ENCODE measurements around the gene ANKFN1.

ANKFN1 gene

DNA sequence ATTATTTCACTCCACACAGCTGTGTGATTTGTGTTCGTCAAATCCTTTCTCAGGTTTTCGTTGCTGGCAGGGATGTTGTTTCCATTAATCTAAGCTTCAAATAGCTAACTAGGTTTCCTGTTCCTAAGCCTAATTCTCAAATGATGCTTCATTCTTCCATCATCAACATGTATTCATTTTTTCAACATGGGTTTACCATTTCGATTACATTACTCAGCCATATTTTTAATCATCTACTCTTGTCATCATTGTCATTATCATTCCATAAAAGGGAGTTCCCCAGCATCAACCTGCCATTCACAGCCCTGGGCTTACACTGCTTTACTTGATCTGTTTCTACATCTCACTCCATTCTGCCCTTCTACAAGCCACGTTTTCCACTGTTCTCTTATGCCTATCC, 33.3 kb upstream of the ANKFN1 start:
- Histone ChIP-seq H3K79me2 (ENCODE audit: control insufficient read depth, insufficient read depth, low read length, poor library complexity) (no peaks in the 10 kb centered on the region), H2BK5ac (ENCODE audit: low read depth, low read length, poor library complexity) (no peak overlapping the region), H2BK120ac (ENCODE audit: insufficient read depth, low read length, poor library complexity) (no peak overlapping the region), H4K8ac (ENCODE audit: low read depth, low read length) (no peak overlapping the region), H3K4ac (ENCODE audit: low read depth, low read length) (no peak overlapping the region), H3K27me3 (ENCODE audit: insufficient read depth, low read length) (no peaks in the 10 kb centered on the region), H3K14ac (ENCODE audit: low read length) (no peak overlapping the region), H3K4me3 (ENCODE audit: low read depth, low read length) (no peak overlapping the region), H2AFZ (ENCODE audit: insufficient read depth, low read length, poor library complexity) (no peak overlapping the region), H3K9ac (ENCODE audit: low read length) (no peak overlapping the region), H3K18ac (ENCODE audit: low read length) (no peak overlapping the region), H3K4me2 (ENCODE audit: low read length) (no peak overlapping the region), H4K91ac (ENCODE audit: low read depth, low read length) (no peak overlapping the region), H3K79me1 (ENCODE audit: low read length) (no peaks in the 10 kb centered on the region), H3K27ac (ENCODE audit: low read depth, low read length) (no peak overlapping the region), H3K9me3 (ENCODE audit: insufficient read depth, low read depth, low read length) (no peaks in the 10 kb centered on the region), H2BK12ac (ENCODE audit: low read length) (no peak overlapping the region), H3K23ac (ENCODE audit: low read length) (no peak overlapping the region), H3K36me3 (ENCODE audit: control insufficient read depth in 1 of 2, insufficient read depth in 2 of 2, low read length in 2 of 2) (no peaks in the 10 kb centered on the region), H2AK5ac (ENCODE audit: low read length) (no peak overlapping the region), H3K4me1 (ENCODE audit: control insufficient read depth in 1 of 2, insufficient read depth in 2 of 2, low read length in 2 of 2) (no peaks in the 10 kb centered on the region), H4K12ac (ENCODE audit: low read depth, low read length) (no peak overlapping the region)
- no CpG with 5 or more reads among the region's 4 CpGs for WGBS (ENCODE audit: extremely low coverage, insufficient coverage, insufficient read length)
- DNase-seq, result no peak

DNA sequence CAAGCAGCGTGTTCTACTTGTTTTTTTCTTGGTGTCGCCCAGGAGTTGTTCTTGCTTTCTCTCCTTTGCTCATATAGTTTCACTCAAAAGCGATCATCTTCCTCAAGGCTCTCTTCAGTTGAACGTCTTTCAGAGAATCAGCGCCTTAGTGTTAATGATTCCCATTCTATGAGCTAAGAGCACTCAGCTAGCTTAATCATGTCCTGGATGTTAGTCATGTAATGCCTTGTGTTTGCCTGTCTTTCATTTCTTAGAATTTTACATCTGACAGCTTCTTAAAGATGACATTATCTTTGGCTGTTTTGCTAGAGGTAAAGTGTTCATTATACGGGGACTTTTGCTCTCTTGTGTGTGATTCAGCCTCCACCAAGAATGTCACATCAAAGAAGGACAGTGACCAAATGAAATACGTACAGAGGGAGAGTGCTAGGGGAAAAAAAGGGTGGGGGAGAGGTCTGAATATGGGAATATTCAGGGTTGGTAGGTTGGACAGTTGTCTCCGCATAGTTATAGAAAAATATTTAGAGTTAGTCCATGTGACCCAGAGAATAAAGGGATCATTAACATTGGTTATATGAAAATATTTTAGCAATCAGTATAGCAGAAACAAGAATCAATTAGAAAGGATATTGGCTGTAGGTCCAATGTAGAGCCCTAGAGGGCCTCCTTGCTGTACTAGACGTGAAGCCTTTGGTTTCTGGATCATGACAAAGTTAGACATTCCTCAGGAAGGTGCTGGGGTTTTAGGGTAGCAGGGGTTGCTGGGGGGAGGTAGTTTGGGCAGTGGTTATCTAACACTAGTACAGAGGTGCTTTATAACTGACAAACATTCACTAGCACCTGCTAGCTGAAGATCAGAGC, 31.9 kb upstream of the ANKFN1 start:
- Histone ChIP-seq H4K8ac (ENCODE audit: low read depth, low read length) (no peak overlapping the region), H3K4me2 (ENCODE audit: low read length) (no peak overlapping the region), H2AFZ (ENCODE audit: insufficient read depth, low read length, poor library complexity) (no peak overlapping the region), H3K27me3 (ENCODE audit: insufficient read depth, low read length) (no peaks in the 10 kb centered on the region), H3K4me3 (ENCODE audit: low read depth, low read length) (no peak overlapping the region), H3K27ac (ENCODE audit: low read depth, low read length) (no peak overlapping the region), H3K79me1 (ENCODE audit: low read length) (no peaks in the 10 kb centered on the region), H2BK120ac (ENCODE audit: insufficient read depth, low read length, poor library complexity) (no peak overlapping the region), H2BK5ac (ENCODE audit: low read depth, low read length, poor library complexity) (no peak overlapping the region), H4K12ac (ENCODE audit: low read depth, low read length) (no peak overlapping the region), H3K79me2 (ENCODE audit: control insufficient read depth, insufficient read depth, low read length, poor library complexity) (no peaks in the 10 kb centered on the region), H3K9me3 (ENCODE audit: insufficient read depth, low read depth, low read length) (no peaks in the 10 kb centered on the region), H3K4me1 (ENCODE audit: control insufficient read depth in 1 of 2, insufficient read depth in 2 of 2, low read length in 2 of 2) (no peaks in the 10 kb centered on the region), H3K18ac (ENCODE audit: low read length) (no peak overlapping the region), H3K4ac (ENCODE audit: low read depth, low read length) (no peak overlapping the region), H3K9ac (ENCODE audit: low read length) (no peak overlapping the region), H2AK5ac (ENCODE audit: low read length) (no peak overlapping the region), H3K14ac (ENCODE audit: low read length) (no peak overlapping the region), H2BK12ac (ENCODE audit: low read length) (no peak overlapping the region), H3K23ac (ENCODE audit: low read length) (no peak overlapping the region), H4K91ac (ENCODE audit: low read depth, low read length) (no peak overlapping the region), H3K36me3 (ENCODE audit: control insufficient read depth in 1 of 2, insufficient read depth in 2 of 2, low read length in 2 of 2) (no peaks in the 10 kb centered on the region)
- no CpG with 5 or more reads among the region's 9 CpGs for WGBS (ENCODE audit: extremely low coverage, insufficient coverage, insufficient read length)
- no peak for DNase-seq

DNA sequence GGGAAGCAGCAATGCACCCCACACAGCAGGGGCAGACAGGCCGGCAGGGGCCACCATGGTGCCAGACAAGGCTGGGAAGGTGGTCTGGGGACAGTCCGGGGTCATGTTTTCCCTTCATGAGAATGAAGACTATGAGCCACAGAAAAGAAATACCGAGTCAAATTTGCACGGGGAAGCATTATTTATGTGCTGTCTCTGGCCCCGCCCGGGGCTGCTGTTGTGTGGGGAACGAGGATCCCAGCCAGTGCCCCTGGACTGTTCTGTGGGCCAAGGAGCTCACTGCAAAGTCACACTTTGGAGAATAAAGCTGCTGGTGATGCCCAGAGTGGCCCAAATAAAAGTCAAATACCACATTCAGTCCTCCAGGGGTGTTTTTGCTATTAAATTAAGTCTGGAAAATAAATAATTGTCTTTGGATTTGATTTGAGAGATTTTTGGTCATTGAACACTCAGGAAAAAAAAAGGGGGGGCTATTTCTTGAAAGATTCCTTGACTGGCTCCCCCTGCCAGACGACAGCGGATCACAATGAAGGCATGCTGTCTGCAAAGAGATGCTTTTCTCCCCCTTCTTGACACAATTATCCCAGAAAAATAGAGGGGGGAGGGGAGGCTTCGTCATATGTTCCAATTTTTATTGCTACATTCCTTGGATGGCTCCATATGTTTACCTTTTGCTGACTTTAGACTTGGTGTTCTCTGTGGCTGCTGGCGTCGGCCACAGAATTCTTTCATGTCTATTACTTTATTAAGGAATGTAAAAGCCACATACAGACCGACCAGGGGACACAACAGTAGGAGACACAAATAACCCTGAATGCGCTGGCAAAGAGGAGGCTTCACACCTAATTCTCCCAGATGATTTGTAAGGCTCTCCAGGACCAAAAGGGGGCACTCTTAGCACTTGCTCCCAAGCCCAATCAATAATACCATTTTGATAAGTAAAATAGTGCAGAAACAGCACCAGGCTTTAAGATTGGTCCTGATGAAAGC, 27.1 kb upstream of the ANKFN1 start:
- Histone ChIP-seq H3K36me3 (ENCODE audit: control insufficient read depth in 1 of 2, insufficient read depth in 2 of 2, low read length in 2 of 2) (no peaks in the 10 kb centered on the region), H4K8ac (ENCODE audit: low read depth, low read length) (no peak overlapping the region), H3K23ac (ENCODE audit: low read length) (no peak overlapping the region), H2BK120ac (ENCODE audit: insufficient read depth, low read length, poor library complexity) (no peak overlapping the region), H3K4me3 (ENCODE audit: low read depth, low read length) (no peak overlapping the region), H3K27ac (ENCODE audit: low read depth, low read length) (no peak overlapping the region), H3K18ac (ENCODE audit: low read length) (no peak overlapping the region), H3K4me2 (ENCODE audit: low read length) (no peak overlapping the region), H2AFZ (ENCODE audit: insufficient read depth, low read length, poor library complexity) (no peak overlapping the region), H4K91ac (ENCODE audit: low read depth, low read length) (no peak overlapping the region), H3K9me3 (ENCODE audit: insufficient read depth, low read depth, low read length) (no peaks in the 10 kb centered on the region), H4K12ac (ENCODE audit: low read depth, low read length) (no peak overlapping the region), H3K27me3 (ENCODE audit: insufficient read depth, low read length) (no peaks in the 10 kb centered on the region), H3K79me2 (ENCODE audit: control insufficient read depth, insufficient read depth, low read length, poor library complexity) (no peaks in the 10 kb centered on the region), H3K9ac (ENCODE audit: low read length) (no peak overlapping the region), H3K4me1 (ENCODE audit: control insufficient read depth in 1 of 2, insufficient read depth in 2 of 2, low read length in 2 of 2) (no peaks in the 10 kb centered on the region), H3K14ac (ENCODE audit: low read length) (no peak overlapping the region), H3K4ac (ENCODE audit: low read depth, low read length) (no peak overlapping the region), H2BK5ac (ENCODE audit: low read depth, low read length, poor library complexity) (no peak overlapping the region), H2AK5ac (ENCODE audit: low read length) (no peak overlapping the region), H2BK12ac (ENCODE audit: low read length) (no peak overlapping the region), H3K79me1 (ENCODE audit: low read length) (no peaks in the 10 kb centered on the region)
- no CpG with 5 or more reads among the region's 14 CpGs for WGBS (ENCODE audit: extremely low coverage, insufficient coverage, insufficient read length)
- peak; percentile 11 to 65 for DNase-seq

DNA sequence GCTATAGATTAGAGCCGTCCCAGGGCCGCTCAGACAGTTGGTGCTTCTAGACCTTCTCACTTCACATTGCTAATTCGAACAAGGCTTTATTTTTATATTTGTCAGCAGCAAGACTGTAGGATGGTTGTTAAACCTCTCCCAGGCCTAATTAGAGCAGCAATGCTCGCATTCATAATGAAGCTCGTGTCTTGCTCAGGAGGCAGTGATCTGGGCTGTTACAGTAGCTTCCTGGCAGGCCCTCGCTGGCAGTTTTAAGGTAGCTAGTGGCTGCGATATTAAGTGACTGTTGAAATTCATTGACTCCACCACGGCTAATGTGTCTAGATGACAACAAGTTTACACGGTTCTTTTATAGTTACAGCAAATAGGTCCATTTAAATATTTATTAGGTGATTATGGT, 23.2 kb upstream of the ANKFN1 start:
- Histone ChIP-seq H3K9ac (ENCODE audit: low read length) (no peak overlapping the region), H3K4me1 (ENCODE audit: control insufficient read depth in 1 of 2, insufficient read depth in 2 of 2, low read length in 2 of 2) (no peaks in the 10 kb centered on the region), H3K36me3 (ENCODE audit: control insufficient read depth in 1 of 2, insufficient read depth in 2 of 2, low read length in 2 of 2) (no peaks in the 10 kb centered on the region), H3K79me1 (ENCODE audit: low read length) (no peaks in the 10 kb centered on the region), H3K79me2 (ENCODE audit: control insufficient read depth, insufficient read depth, low read length, poor library complexity) (no peaks in the 10 kb centered on the region), H3K23ac (ENCODE audit: low read length) (no peak overlapping the region), H2AFZ (ENCODE audit: insufficient read depth, low read length, poor library complexity) (no peak overlapping the region), H3K27me3 (ENCODE audit: insufficient read depth, low read length) (no peaks in the 10 kb centered on the region), H3K14ac (ENCODE audit: low read length) (no peak overlapping the region), H4K91ac (ENCODE audit: low read depth, low read length) (no peak overlapping the region), H2AK5ac (ENCODE audit: low read length) (no peak overlapping the region), H2BK5ac (ENCODE audit: low read depth, low read length, poor library complexity) (no peak overlapping the region), H3K27ac (ENCODE audit: low read depth, low read length) (no peak overlapping the region), H2BK120ac (ENCODE audit: insufficient read depth, low read length, poor library complexity) (no peak overlapping the region), H3K4ac (ENCODE audit: low read depth, low read length) (no peak overlapping the region), H3K4me3 (ENCODE audit: low read depth, low read length) (no peak overlapping the region), H4K12ac (ENCODE audit: low read depth, low read length) (no peak overlapping the region), H3K18ac (ENCODE audit: low read length) (no peak overlapping the region), H3K9me3 (ENCODE audit: insufficient read depth, low read depth, low read length) (no peaks in the 10 kb centered on the region), H3K4me2 (ENCODE audit: low read length) (no peak overlapping the region), H2BK12ac (ENCODE audit: low read length) (no peak overlapping the region), H4K8ac (ENCODE audit: low read depth, low read length) (no peak overlapping the region)
- no peak for DNase-seq
- no CpG with 5 or more reads among the region's 9 CpGs for WGBS (ENCODE audit: extremely low coverage, insufficient coverage, insufficient read length)

Measured in trophoblast cell (in vitro differentiated cells and primary cell).